Astrocyte of the cerebellum (primary cell): ENCODE data around the gene MUC20.
A peak's percentile ranks its signal among the peaks of the same experiment; 100 is the strongest.

ENCODE experiments used
- DNase-seq: peaks from one replicate; pipeline ENCODE4 v3.0.0-alpha.2; 2011; ENCODE audit warnings: low read depth
- H3K4me3 ChIP-seq: 2 replicates; pipeline ENCODE4 v1.5.1; 2011; ENCODE audit warnings: mild to moderate bottlenecking, low read depth, low read length, moderate library complexity
- CTCF ChIP-seq: IDR thresholded peaks from 2 replicates; pipeline ENCODE4 v1.5.1; 2012; ENCODE audit warnings: low read length, low read depth, moderate library complexity, mild to moderate bottlenecking; ENCODE audit errors: missing control alignments
- in situ Hi-C: cut with HindIII; loops from 2 replicates; pipeline ENCODE4 v1.10.0; 2017; ENCODE audit warnings: low sequenced_read_pairs

The MUC20 gene

DNA sequence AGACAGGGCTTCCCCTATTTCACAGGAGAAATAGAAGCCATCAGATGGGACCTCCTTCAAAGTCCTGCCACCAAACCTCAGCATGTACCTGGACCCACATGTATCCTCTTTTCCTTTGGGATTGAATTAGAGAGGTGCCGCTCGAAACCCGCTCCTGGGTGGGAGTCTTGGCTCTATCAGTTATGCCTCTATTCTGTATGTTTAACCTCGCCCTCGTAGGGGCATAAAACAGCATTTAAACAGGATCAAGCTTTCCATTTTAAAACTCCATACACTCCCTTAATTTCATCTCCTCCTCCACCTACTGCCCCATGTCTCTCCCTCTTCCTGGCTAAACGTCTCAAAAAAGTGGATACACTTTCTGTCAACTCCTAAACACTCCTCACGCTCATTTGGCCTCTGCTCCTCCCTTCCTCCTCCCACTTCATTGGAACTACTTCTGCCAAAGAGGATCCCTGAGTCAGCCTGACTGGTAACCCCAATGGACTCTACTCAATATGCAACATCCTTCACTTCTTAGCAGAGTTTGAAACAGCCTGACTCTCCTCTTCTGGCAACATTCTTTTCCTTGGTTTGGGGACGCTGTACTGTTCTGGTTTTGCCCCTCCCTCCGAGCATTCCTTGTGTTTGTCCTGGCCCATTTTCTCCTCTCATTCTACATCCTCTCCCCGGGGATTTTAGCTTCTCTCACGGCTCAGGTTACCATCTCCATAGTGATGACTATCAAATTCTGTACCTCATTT, 23.0 kb upstream of the MUC20 start:
- TF ChIP-seq CTCF: no peak
- H3K4me3 ChIP-seq: no peak overlapping the region
- peak; percentile 86 for DNase-seq
- in situ Hi-C loops: no loop called here

GRCh38 chr3:195698325-195698646, 22.5 kb upstream of the MUC20 start:
- no peak overlapping the region for H3K4me3 ChIP-seq
- no peak for DNase-seq
- no peak for TF ChIP-seq CTCF
- in situ Hi-C loops: no loop called here

DNA sequence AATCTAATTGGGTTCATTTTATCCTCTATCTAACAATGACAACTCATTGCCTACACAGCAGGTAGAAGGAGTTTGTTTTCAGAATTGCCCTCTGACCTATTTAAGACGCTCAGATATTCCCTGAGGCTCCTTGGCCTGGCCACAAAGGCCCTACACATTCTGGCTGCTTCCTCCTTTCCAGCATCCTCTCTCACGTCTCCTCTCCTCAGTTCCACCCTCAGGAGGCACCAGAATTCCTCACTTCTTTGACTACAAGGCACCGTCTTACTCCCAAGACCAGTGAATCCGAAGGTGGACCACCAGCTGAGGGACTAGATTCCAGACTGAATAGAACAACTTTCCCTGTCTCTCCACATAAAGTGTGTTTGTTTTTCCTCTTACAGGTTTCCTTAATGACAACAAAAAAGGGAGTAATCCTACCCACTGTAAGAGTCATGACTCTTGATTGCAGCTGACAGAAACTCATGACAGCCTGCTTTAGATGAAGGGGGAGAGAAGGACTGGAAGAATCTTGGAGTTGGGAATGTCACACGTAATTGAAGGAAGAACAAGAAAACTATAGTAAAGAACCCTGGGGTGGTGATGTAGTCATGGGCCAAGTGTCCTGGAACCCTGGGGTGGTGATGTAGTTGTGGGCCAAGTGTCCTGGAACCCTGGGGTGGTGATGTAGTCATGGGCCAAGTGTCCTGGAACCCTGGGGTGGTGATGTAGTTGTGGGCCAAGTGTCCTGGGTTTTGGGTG, 22.0 kb upstream of the MUC20 start:
- in situ Hi-C loops: no loop called here
- TF ChIP-seq CTCF: no peak
- no peak for DNase-seq
- no peak overlapping the region for H3K4me3 ChIP-seq

DNA sequence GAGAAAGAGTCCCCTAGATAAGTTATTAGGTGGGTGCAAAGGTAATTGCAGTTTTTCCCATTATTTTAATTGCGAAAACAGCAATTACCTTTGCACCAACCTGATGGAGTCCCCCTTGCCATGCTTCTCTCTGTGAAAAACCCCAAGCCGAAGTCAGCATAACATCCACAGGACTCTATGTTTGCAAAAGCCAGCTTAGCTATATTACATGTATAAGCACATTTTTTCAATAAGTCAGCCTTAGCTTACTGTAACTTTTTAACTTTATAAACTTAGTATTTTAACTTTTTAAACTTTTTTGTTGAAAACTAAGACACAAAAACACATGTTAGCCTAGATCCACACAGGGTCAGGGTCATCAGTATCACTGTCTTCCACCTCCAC, 21.4 kb upstream of the MUC20 start:
- no peak overlapping the region for H3K4me3 ChIP-seq
- no peak for TF ChIP-seq CTCF
- DNase-seq: no peak
- in situ Hi-C loops: no loop called here

- no peak for TF ChIP-seq CTCF
- DNase-seq: no peak
- in situ Hi-C loops: no loop called here
- no peak overlapping the region for H3K4me3 ChIP-seq
These were observed 20.9 kb upstream of the MUC20 start for GRCh38 chr3:195699860-195700259.

GRCh38 chr3:195700319-195700718, 20.5 kb upstream of the MUC20 start:
- in situ Hi-C loops: no loop called here
- TF ChIP-seq CTCF: no peak
- no peak overlapping the region for H3K4me3 ChIP-seq
- DNase-seq: no peak
